HepG2 (cell line): ENCODE data around the gene BMPER. TPM values are rescaled to one million over a fixed set of nuclear protein-coding genes. Genes with fewer than 3 reads are reported as not detected.

Experiments used
- ATAC-seq: fragments of 200-7000 bp; cut with Tn5 transposase; 3 replicates; pipeline ENCODE4 v1.9.1; 2020; ENCODE audit warnings: mild to moderate bottlenecking, moderate library complexity
- BruUV-seq: library from RNA; stranded (reverse); fragments of 400-500 nt; replicated peaks from 2 replicates; lab custom pipeline; 2021; lab: Mats Ljungman, UMichigan
- CTCF ChIA-PET: fragments of 300-600 bp; formaldehyde crosslinking; extraction: SDS; loops from one replicate; lab custom pipeline; 2021; ENCODE audit warnings: low total read pairs, inconsistent platforms, low intra/inter-chr PET ratio; lab: Yijun Ruan, JAX
- POLR2A ChIA-PET: fragments of 350-600 bp; sonication (Branson Sonifier 250); formaldehyde crosslinking; loops from one replicate; lab custom pipeline; 2020; ENCODE audit warnings: antibody characterized with exemption, inconsistent platforms; lab: Yijun Ruan, JAX
- DNase-seq: peaks from one replicate; pipeline ENCODE4 v3.0.0-alpha.2; 2015; ENCODE audit warnings: low spot score
- FAIRE-seq: peaks from 3 replicates; lab custom pipeline; 2011; peaks lifted over from hg19 to GRCh38; lab: Jason Lieb, UNC
- H2AFZ ChIP-seq: one replicate; pipeline ENCODE4 v1.6.1; 2011; ENCODE audit warnings: low read length, inconsistent platforms
- H3K27ac ChIP-seq: fragments of 300-600 bp; 3 replicates; pipeline ENCODE4 v1.8.0; 2011; ENCODE audit warnings: mixed run types, mild to moderate bottlenecking, mixed read lengths, low read length, inconsistent platforms; ENCODE audit not compliant: insufficient read depth; ENCODE audit errors: extremely low read length
- H3K27me3 ChIP-seq, 2 experiments: fragments of 200-600 bp in 1 of 2; 2 replicates in 1 of 2; 3 replicates in 1 of 2; pipeline versions ENCODE4 v1.6.0 to v1.8.0; 2011; ENCODE audit warnings: low read length in 2 of 2, mild to moderate bottlenecking in 2 of 2, moderate library complexity in 2 of 2, inconsistent platforms in 1 of 2; ENCODE audit not compliant: insufficient read depth in 2 of 2, control insufficient read depth in 1 of 2
- H3K36me3 ChIP-seq, 2 experiments: fragments of 200-600 bp in 1 of 2; replicated peaks in 1 of 2; 2 replicates in 1 of 2; 3 replicates in 1 of 2; pipeline versions ENCODE4 v1.5.1 to v1.8.0; 2011; ENCODE audit warnings: low read length in 2 of 2, inconsistent platforms in 1 of 2; ENCODE audit not compliant: insufficient read depth in 2 of 2, control insufficient read depth in 1 of 2
- H3K4me1 ChIP-seq: 2 replicates; pipeline ENCODE4 v1.5.1; 2012; ENCODE audit warnings: low read length, inconsistent platforms; ENCODE audit not compliant: insufficient read depth
- H3K4me2 ChIP-seq: 2 replicates; pipeline ENCODE4 v1.6.0; 2011; ENCODE audit warnings: low read depth, low read length, inconsistent platforms
- H3K4me3 ChIP-seq, 3 experiments: fragments of 200-600 bp in 1 of 3; sonication (generic), shearing (Covaris generic) in 1 of 3; replicated peaks in 1 of 3; 2 replicates each; pipeline ENCODE4 v1.5.1; 2011 to 2016; ENCODE audit warnings: low read length in 3 of 3, inconsistent platforms in 2 of 3, low read depth in 2 of 3, mild to moderate bottlenecking in 2 of 3, control low read depth in 1 of 3, mixed read lengths in 1 of 3; ENCODE audit not compliant: insufficient read depth in 1 of 3
- H3K79me2 ChIP-seq: one replicate; pipeline ENCODE4 v1.6.1; 2011; ENCODE audit warnings: low read length, inconsistent platforms; ENCODE audit not compliant: insufficient read depth
- H3K9ac ChIP-seq: 2 replicates; pipeline ENCODE4 v1.6.0; 2011; ENCODE audit warnings: mild to moderate bottlenecking, low read depth, low read length, inconsistent platforms; ENCODE audit not compliant: insufficient read depth
- H3K9me3 ChIP-seq: 2 replicates; pipeline ENCODE4 v1.5.1; 2012; ENCODE audit warnings: mild to moderate bottlenecking, low read length
- H4K20me1 ChIP-seq: 2 replicates; pipeline ENCODE4 v1.6.0; 2011; ENCODE audit warnings: inconsistent platforms, mild to moderate bottlenecking, low read length, moderate library complexity; ENCODE audit not compliant: insufficient read depth
- SALL1 ChIP-seq: sonication (generic); formaldehyde crosslinking; IDR thresholded peaks from 2 replicates; pipeline ENCODE4 v1.8.0; 2022; ENCODE audit warnings: mild to moderate bottlenecking, missing genetic modification reagents
- ZMYM4 ChIP-seq: sonication (generic); formaldehyde crosslinking; IDR thresholded peaks from 2 replicates; pipeline ENCODE4 v1.8.1; 2023; ENCODE audit warnings: mild to moderate bottlenecking, missing genetic modification reagents
- ZNF367 ChIP-seq: sonication (generic); formaldehyde crosslinking; IDR thresholded peaks from 2 replicates; pipeline ENCODE4 v1.4.0; 2020; ENCODE audit warnings: missing genetic modification reagents, borderline replicate concordance
- WGBS: methylation state at CpG from one replicate; pipeline ENCODE4 v1.1.6; 2017; ENCODE audit warnings: low lambda C conversion rate; 5-methylcytosine and 5-hydroxymethylcytosine counted together
- in situ Hi-C: cut with HindIII; loops from 2 replicates; pipeline ENCODE4 v1.10.0; 2017; ENCODE audit warnings: low pct_unique_long_range_greater_than_20kb; ENCODE audit not compliant: extremely low pct_ligation_motif_present
- intact Hi-C: fragments of 100-400 bp; cut with micrococcal nuclease; formaldehyde crosslinking; loops from one replicate; pipeline ENCODE4 v1.10.0; 2022; ENCODE audit not compliant: unreplicated experiment
- polyA plus RNA-seq, 8 experiments: library from polyadenylated mRNA; depleted of rRNA in 3 of 8; stranded (reverse) in 7 of 8; unstranded in 1 of 8; fragments of >200 nt; fragmentation: Illumina TruSeq in 4 of 8; extraction: Trizol in 4 of 8; gene quantifications; 2 replicates each; pipeline versions ENCODE4 v1.2.1 to v1.2.3, GENCODE V29; 2011 to 2016; ENCODE audit warnings: low read depth in 4 of 8, missing spikeins in 1 of 8, mixed read lengths in 1 of 8; ENCODE audit not compliant: insufficient read depth in 1 of 8
- total RNA-seq, 5 experiments: library from RNA; depleted of rRNA; stranded (reverse); fragments of >200 nt; fragmentation: Illumina TruSeq; extraction: Trizol; gene quantifications; 2 replicates each; pipeline ENCODE4 v1.2.3, GENCODE V29; 2016; ENCODE audit warnings: low read depth in 1 of 5
- TF ChIP-seq, protein P1 (sequence below): sonication (generic); formaldehyde crosslinking; conservative IDR thresholded peaks from 2 replicates; pipeline ENCODE4 v1.4.0; 2020; ENCODE audit warnings: mild to moderate bottlenecking, missing genetic modification reagents, moderate library complexity

BMPER gene
- total and polyA plus RNA-seq, 2 of the 13 experiments (the other 11 are each of a cell fraction or from before 2014, with no cell fraction given) = not detected

DNA sequence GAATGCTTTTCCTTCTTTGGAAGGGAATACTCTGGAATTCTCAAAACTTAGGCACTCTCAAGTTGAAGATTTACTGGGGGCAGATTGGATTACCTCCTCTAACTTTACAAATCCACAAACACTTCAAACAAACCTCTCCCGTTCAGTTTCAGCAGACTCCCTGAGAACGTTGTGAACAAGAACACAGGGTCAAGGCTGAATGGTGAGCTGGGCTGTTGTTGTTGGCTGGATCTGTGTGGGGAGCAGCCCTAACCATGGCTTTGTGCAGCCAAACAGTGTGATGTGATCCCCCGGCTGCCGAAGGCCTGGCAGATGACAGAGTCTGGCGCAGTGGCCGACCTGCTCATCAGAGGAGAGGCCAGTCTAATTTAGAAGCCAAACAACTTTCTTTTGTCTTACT is 93.1 kb downstream of the BMPER start:
- Histone ChIP-seq H3K79me2 (no peaks in the 10 kb centered on the region), H3K4me1 (peaks cover 15% of the 10 kb centered on the region), H3K4me2 (peak overlapping the region; percentile 13; the same call in 1 of the 2 replicates), H3K4me3 (no peak overlapping the region), H3K36me3 (no peaks in the 10 kb centered on the region), H3K27ac (peak overlapping the region; percentile 5), H3K9me3 (no peaks in the 10 kb centered on the region), H3K9ac (no peak overlapping the region), H3K27me3 (no peaks in the 10 kb centered on the region), H2AFZ (no peak overlapping the region), H4K20me1 (no peaks in the 10 kb centered on the region)
- 38% methylated on average over 5 of the region's 6 CpGs for WGBS
- TF ChIP-seq ZNF367 (CRISPR knock-in tag) (no peak), SALL1 (CRISPR knock-in tag) (peak; percentile 22; the same call in 1 of the 2 replicates), ZMYM4 (CRISPR knock-in tag) (peak; percentile 13; the same call in 1 of the 2 replicates)
- TF ChIP-seq, protein P1, sequence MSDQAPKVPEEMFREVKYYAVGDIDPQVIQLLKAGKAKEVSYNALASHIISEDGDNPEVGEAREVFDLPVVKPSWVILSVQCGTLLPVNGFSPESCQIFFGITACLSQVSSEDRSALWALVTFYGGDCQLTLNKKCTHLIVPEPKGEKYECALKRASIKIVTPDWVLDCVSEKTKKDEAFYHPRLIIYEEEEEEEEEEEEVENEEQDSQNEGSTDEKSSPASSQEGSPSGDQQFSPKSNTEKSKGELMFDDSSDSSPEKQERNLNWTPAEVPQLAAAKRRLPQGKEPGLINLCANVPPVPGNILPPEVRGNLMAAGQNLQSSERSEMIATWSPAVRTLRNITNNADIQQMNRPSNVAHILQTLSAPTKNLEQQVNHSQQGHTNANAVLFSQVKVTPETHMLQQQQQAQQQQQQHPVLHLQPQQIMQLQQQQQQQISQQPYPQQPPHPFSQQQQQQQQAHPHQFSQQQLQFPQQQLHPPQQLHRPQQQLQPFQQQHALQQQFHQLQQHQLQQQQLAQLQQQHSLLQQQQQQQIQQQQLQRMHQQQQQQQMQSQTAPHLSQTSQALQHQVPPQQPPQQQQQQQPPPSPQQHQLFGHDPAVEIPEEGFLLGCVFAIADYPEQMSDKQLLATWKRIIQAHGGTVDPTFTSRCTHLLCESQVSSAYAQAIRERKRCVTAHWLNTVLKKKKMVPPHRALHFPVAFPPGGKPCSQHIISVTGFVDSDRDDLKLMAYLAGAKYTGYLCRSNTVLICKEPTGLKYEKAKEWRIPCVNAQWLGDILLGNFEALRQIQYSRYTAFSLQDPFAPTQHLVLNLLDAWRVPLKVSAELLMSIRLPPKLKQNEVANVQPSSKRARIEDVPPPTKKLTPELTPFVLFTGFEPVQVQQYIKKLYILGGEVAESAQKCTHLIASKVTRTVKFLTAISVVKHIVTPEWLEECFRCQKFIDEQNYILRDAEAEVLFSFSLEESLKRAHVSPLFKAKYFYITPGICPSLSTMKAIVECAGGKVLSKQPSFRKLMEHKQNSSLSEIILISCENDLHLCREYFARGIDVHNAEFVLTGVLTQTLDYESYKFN = peak; percentile 27; the same call in 1 of the 2 replicates
- intact Hi-C loops (no loop called here), in situ Hi-C loops (no loop called here)
- no TSS peak for BruUV-seq
- ChIA-PET POLR2A (no interaction called here), CTCF (no interaction called here)
- ATAC-seq (peak; percentile 88), FAIRE-seq (no peak), DNase-seq (peak; percentile 7)
